SK-N-SH (cell line): ENCODE data around the gene MARCHF7.

Source experiments
- ELF1 ChIP-seq: IDR thresholded peaks from 2 replicates; pipeline ENCODE4 v1.4.0; 2012
- EP300 ChIP-seq, 2 experiments: IDR thresholded peaks; 2 replicates each; pipeline versions ENCODE4 v1.4.0 to v1.6.1; 2012; ENCODE audit warnings: borderline replicate concordance in 1 of 2, low read depth in 1 of 2, low read length in 1 of 2
- POLR2AphosphoS5 ChIP-seq: IDR thresholded peaks from 2 replicates; pipeline ENCODE4 v1.6.1; 2012; ENCODE audit warnings: low read depth, low read length
- YY1 ChIP-seq: IDR thresholded peaks from 2 replicates; pipeline ENCODE4 v1.4.0; 2012; ENCODE audit warnings: low read depth, mild to moderate bottlenecking
- TF ChIP-seq, protein P1 (sequence below): fragments of 200-600 bp; sonication (generic); IDR thresholded peaks from 2 replicates; pipeline ENCODE4 v1.6.1; 2017; ENCODE audit warnings: antibody characterized with exemption, mild to moderate bottlenecking, moderate library complexity
- TF ChIP-seq, protein P2 (sequence below): fragments of 150-350 bp; IDR thresholded peaks from 2 replicates; pipeline ENCODE4 v1.6.1; 2017; ENCODE audit warnings: antibody characterized with exemption, low read length, low read depth, borderline replicate concordance

GRCh38 chr2:159728629-159729028, 16.3 kb downstream of the MARCHF7 start:
- no peak for TF ChIP-seq POLR2AphosphoS5
- TF ChIP-seq, protein P1, sequence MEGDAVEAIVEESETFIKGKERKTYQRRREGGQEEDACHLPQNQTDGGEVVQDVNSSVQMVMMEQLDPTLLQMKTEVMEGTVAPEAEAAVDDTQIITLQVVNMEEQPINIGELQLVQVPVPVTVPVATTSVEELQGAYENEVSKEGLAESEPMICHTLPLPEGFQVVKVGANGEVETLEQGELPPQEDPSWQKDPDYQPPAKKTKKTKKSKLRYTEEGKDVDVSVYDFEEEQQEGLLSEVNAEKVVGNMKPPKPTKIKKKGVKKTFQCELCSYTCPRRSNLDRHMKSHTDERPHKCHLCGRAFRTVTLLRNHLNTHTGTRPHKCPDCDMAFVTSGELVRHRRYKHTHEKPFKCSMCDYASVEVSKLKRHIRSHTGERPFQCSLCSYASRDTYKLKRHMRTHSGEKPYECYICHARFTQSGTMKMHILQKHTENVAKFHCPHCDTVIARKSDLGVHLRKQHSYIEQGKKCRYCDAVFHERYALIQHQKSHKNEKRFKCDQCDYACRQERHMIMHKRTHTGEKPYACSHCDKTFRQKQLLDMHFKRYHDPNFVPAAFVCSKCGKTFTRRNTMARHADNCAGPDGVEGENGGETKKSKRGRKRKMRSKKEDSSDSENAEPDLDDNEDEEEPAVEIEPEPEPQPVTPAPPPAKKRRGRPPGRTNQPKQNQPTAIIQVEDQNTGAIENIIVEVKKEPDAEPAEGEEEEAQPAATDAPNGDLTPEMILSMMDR: no peak
- no peak for TF ChIP-seq YY1
- no peak for TF ChIP-seq EP300 (IDR thresholded peaks at IDR 0.05; ENCODE audit: borderline replicate concordance in 1 of 2, low read depth in 1 of 2, low read length in 1 of 2)
- TF ChIP-seq, protein P2, sequence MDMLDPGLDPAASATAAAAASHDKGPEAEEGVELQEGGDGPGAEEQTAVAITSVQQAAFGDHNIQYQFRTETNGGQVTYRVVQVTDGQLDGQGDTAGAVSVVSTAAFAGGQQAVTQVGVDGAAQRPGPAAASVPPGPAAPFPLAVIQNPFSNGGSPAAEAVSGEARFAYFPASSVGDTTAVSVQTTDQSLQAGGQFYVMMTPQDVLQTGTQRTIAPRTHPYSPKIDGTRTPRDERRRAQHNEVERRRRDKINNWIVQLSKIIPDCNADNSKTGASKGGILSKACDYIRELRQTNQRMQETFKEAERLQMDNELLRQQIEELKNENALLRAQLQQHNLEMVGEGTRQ: no peak
- no peak for TF ChIP-seq ELF1
